NCI-H1417 treated with DMSO at 0.1 percent for 48 hours (cell line): ENCODE results near the gene CRACR2A.

Source experiments
- DNase-seq: peaks from one replicate; lab custom pipeline; 2025; lab: John Stamatoyannopoulos, UW

The CRACR2A gene

GRCh38 chr12:3595721-3596120, 157.2 kb downstream of the CRACR2A start:
- no peak for DNase-seq

DNA sequence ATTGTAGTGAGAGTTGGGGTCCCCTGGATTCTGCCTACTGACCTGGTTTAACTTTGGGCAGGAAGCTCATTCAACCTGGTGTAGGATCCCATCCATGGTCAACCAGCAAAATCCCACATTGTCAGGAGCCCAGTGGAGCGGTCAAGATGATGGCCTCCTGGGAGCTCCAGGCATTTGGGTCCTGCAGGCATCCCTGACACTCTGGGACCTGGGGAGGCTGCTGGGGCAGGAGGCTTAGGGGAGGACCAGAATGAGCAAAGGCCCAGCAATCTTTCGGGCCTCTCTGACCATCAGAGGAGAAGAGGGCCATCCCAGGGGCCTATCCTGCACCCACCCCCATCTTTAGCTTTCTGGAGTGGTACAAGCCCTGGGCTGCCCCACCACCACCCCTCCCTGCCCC, 157.9 kb downstream of the CRACR2A start:
- no peak for DNase-seq

DNA sequence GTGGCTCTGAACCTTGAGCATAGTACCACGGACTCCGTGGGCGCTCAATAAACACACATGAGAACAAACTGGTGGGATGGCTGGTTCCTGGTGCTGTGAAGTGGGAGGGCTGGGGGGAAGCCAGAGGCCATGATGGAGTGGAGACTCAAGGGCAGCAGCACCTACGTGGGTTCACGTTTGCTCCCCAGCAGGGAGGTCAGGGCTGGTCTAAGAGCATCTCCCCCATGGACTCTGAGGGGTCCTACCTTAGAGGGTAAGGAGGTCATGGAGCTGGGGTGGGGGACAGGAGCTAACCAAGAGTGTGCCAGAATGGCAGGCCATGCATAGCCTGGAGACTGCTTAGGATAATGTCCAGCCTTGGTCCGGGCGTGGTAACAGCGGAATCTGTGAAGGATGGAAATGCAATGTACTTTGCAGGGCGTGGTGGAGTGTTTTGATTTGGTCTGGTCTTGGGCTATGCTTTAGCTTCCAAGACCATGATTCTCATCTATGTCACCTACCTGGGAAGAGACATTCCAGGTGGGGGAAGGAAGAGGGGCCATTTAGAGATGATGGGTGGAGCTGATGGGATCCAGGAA, 158.9 kb downstream of the CRACR2A start:
- no peak for DNase-seq

DNA sequence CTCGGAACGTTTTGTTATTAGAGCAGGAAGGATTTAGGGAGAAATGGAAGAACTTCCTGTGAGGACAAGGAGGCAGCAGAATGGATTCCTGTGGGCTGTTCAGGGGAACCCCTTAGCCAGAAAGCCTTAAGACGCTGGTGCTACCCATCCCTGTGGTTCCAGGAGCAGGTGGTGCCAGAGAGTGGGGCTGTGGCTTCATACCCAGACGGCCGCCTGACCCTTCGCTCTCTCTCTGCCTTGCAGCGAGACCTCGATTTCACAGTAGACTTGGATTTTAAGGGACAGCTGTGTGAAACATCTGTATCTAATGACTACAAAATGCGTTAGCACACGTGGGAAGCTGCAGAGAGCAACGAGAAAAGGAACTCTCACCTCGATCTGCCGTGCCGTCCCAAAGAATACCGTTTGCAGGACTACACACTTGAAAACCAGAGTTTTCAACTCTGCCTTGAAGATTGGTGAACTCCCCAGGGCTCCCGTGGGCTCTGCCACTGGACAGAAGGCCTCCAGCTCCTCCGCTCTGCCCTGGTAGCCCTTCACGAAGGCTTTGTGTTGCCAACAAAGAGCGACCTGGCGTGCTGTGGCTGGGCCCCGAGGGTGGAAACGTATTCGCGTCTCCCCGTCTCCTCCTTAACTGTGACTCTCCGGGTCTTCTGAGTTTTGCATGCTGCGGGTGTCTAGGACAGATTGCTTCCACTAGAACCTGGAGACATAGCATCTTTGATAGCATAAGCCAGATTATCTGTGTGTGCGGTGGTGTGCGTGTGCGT, 159.9 kb downstream of the CRACR2A start:
- no peak for DNase-seq

DNA sequence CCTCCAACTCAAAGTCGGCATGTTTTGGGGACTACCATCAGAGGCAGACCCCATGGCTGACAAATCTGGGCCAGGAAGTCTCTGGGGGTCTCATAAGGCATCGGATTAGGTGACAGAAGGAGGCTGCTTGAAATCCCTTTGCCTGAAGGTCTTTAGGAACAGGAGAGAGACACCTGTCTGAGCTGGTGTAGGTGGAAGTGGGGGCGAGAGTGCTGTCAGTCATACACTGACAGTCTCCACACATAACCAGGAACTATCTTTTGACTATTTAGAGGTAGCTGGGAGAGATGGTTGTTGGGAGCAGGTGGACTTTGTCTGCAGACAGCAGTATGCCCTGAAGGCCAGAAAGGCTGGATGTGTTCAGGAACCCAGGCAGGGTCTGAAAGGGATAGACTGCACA, 163.2 kb downstream of the CRACR2A start:
- DNase-seq = no peak

DNA sequence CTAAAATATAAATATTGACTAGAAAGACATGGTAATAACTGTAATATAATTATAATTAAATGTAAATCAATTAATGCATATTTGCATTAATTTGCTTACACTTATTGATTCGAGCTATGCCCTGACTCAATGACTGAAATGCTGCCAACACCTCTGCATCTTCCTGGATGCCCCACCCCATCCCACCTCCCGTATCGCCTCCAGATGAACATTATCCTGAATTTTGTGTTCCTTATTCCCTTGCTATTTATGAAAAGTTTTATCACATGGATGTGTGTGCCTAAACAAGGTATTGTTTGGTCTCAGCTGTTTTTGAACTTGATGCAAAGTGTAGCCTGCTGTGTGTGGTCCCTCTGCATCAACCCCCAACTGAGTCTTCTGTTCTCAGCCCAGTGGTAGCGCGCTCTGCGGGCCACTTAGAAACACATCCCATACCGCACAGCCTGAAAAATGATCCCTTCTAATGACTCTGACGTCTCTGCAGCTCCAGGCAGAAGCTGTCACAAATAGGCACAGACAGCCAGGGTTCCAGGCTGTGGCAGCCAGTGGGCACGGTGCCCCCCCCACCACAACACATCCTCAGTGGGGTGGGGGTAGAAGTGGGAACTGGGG, 165.4 kb downstream of the CRACR2A start:
- peak; percentile 4 for DNase-seq

DNA sequence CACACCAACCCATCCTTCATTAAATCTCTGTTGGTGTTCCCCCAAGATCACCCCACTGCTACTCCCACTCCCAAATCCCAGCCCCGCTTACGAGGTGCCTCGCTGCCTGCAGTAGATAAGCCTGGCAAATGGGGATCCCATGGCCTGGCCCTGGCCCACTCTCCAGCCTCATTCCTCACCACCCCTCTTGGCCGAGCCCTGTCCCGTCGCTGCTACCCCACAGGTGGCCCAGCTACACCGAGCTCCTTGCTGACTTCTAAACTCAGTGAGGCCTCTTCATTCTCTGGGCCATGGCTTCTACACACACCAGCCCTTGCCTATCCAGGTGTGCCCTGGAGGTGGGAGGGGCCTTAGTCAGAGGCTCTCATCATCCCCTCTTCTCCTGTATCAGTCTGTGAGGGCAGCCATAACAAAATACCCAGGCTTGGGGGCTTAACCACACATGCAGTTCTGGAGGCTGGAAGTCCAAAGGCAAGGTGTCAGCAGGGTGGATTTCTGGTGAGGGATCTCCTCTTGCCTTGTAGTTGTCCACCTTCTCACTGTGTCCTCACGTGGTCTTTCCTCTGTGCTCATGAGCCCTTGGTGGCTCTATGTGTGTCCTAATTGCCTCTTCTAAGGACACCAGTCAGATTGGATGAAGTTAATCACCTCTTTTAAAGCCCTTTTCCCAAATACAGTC, 169.1 kb downstream of the CRACR2A start:
- no peak for DNase-seq

GRCh38 chr12:3580094-3580749, 172.7 kb downstream of the CRACR2A start:
- DNase-seq = no peak

- peak; percentile 8 for DNase-seq
Observed at GRCh38 chr12:3579446-3580093, 173.3 kb downstream of the CRACR2A start.

GRCh38 chr12:3578557-3578956, 174.4 kb downstream of the CRACR2A start:
- DNase-seq = no peak

GRCh38 chr12:3576891-3577290, 176.0 kb downstream of the CRACR2A start:
- DNase-seq = no peak

DNA sequence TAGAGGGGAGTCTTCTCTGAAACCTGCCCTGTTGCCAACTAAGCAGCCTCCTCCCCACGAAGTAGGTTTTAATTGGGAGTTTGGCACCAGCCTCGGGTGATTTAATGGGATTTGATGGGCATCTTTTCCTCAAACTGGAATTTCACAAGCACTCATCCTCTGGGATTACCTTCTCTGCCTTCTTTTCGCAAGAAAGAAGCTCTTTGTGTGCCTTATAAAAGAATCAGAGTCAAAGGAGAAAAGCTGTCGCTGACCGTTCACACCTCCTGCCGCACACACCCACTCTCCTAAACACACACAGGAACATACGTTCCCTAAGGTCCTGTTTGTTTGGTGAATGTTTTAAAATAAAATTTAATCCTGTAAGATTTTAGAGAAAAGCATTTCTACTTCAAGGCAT, 177.9 kb downstream of the CRACR2A start:
- DNase-seq = no peak

DNA sequence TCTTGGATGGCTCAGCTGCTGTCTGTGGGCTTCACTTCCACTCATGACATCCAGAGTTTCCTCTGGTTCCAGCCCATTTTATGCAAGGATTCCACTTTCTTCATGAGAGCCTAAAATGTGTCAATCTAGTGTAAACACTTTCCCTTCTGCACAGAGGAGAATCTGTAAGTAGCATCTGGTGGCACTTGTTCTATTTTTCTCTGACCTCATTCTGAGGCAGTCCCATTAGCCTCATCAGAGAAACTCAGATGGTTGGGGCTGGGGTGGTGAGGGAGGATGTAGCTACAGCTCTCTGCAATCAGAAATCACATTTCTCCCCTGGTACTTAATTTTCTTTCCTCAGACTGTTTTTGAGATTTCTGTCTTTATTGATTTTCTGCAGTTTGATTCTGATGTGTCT, 180.3 kb downstream of the CRACR2A start:
- no peak for DNase-seq

DNA sequence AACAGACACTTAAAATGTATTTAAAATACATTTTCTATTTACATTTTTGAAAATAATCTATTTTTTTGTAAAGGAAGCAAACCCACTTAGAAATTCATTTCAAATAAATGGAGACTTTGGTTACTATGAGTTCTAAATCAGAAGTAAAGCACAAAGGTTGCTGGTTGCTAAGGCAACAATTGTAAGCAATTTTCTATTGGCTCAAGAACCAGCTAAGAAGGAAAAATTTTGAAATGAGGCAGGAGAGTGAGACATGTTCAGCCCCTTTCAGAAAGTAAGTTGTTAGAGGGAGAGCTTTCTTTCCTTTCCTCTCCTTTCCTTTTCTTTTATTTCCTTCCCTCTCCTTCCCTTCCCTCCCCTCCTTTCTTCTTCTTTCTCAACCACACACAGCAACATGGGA, 181.2 kb downstream of the CRACR2A start:
- no peak for DNase-seq

- no peak for DNase-seq
Observed at GRCh38 chr12:3571323-3571722, 181.6 kb downstream of the CRACR2A start.

DNA sequence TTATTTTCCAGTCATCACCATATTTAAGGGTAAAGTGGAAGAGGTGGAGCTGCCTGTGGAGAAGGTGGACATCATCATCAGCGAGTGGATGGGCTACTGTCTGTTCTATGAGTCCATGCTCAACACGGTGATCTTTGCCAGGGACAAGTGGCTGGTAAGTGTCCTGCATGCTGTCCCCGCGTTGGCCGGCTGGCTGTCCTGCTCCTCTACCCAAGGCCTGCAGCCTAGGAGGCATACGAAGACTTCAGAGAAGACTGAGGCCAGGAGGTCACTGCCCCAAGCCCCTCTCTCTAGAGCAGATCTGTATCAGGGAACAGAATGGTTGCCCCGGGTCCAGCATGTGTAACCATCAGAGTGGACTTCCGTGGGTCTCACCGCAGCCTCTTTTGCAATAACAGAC, 184.2 kb downstream of the CRACR2A start:
- DNase-seq = no peak

DNA sequence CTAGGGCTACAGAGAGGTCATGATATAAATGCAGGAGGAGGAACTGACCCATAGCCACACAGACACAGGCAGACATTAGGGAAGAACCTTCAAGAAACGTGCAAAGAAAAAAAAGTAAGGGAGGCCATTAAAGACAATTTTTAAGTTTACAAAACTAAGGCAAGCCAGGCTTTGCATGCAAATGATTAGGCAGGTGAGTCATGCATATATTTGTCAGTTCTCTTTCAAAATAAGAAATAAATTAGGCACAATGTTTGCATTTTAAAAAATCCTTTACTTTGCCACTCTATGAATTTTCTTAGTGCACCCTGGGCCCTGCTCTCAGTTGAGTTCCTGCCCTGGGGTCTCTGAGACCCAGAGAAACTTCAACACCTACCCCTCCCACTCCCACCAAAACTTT, 186.9 kb downstream of the CRACR2A start:
- no peak for DNase-seq
